Coronary artery (tissue), 2 donors: Measurements from ENCODE around the gene PDX1.

Experiments used
- DNase-seq: peaks from one replicate; pipeline ENCODE4 v3.0.0-alpha.2; 2017; ENCODE audit warnings: low spot score
- H3K27ac ChIP-seq, 2 donors: fragments of 200-600 bp; sonication (generic); one replicate each; pipeline ENCODE4 v1.5.1; 2016 to 2019
- H3K4me3 ChIP-seq: fragments of 200-600 bp; sonication (generic); 2 replicates; pipeline ENCODE4 v1.5.1; 2016; ENCODE audit warnings: mild to moderate bottlenecking, moderate library complexity
- CTCF ChIP-seq: fragments of 200-600 bp; sonication (generic); IDR thresholded peaks from one replicate; pipeline ENCODE4 v1.5.1; 2019; ENCODE audit warnings: antibody characterized with exemption

The PDX1 gene

GRCh38 chr13:27909378-27909777 is 10.4 kb upstream of the PDX1 start:
- no peak overlapping the region for H3K4me3 ChIP-seq
- DNase-seq: no peak
- no peak for TF ChIP-seq CTCF
- no peak overlapping the region for H3K27ac ChIP-seq

GRCh38 chr13:27911521-27911920 is 8.3 kb upstream of the PDX1 start:
- DNase-seq: no peak
- TF ChIP-seq CTCF: no peak
- Histone ChIP-seq H3K27ac (no peak overlapping the region), H3K4me3 (no peak overlapping the region)

- no peak overlapping the region for H3K27ac ChIP-seq
- no peak for DNase-seq
- H3K4me3 ChIP-seq: no peak overlapping the region
- no peak for TF ChIP-seq CTCF
These were observed 6.6 kb upstream of the PDX1 start for GRCh38 chr13:27913160-27913559.

GRCh38 chr13:27915301-27916207 is 4.2 kb upstream of the PDX1 start:
- Histone ChIP-seq H3K27ac (no peak overlapping the region), H3K4me3 (no peak overlapping the region)
- no peak for DNase-seq
- TF ChIP-seq CTCF: no peak

- DNase-seq: no peak
- peak overlapping the region; percentile 43 for H3K4me3 ChIP-seq
- no peak for TF ChIP-seq CTCF
- H3K27ac ChIP-seq: no peak overlapping the region
These were observed 2.5 kb upstream of the PDX1 start for GRCh38 chr13:27917121-27917947.

GRCh38 chr13:27918041-27918917 is 1.5 kb upstream of the PDX1 start:
- Histone ChIP-seq H3K27ac (no peak overlapping the region), H3K4me3 (peak overlapping the region; percentile 43)
- no peak for TF ChIP-seq CTCF
- no peak for DNase-seq
